GM21390 (cell line): ENCODE data around the gene OR8S1.
"Not testable (repeated sequence)": the region's sequence is repeated elsewhere in the genome, so short reads cannot be mapped to it uniquely, and the experiment has no call there.

ENCODE experiments used
- ATAC-seq: cut with Tn5 transposase; IDR thresholded peaks from one replicate; pipeline ENCODE4 v1.9.1; 2021; ENCODE audit not compliant: unreplicated experiment

OR8S1 gene

GRCh38 chr12:48525332-48525731 lies at the start of gene OR8S1:
OR8S1 (plus strand) TSS chr12:48525632; CDS start chr12:48525632, 0 bp downstream.
- no peak for ATAC-seq

- no peak for ATAC-seq
These were observed 43.2 kb upstream of the OR8S1 start, which contains the start of gene C12orf54 for GRCh38 chr12:48482198-48482597. C12orf54 (plus strand) TSS chr12:48482498; CDS start chr12:48483297, 799 bp downstream.

- ATAC-seq = no peak
These were observed 42.5 kb upstream of the OR8S1 start for GRCh38 chr12:48482930-48483329.

GRCh38 chr12:48486261-48486660 lies 39.2 kb upstream of the OR8S1 start:
- no peak for ATAC-seq

GRCh38 chr12:48486679-48487078 lies 38.8 kb upstream of the OR8S1 start:
- ATAC-seq = no peak

GRCh38 chr12:48489012-48489411 lies 36.4 kb upstream of the OR8S1 start:
- peak; percentile 98 for ATAC-seq

GRCh38 chr12:48489456-48489855 lies 36.0 kb upstream of the OR8S1 start:
- not testable (repeated sequence) for ATAC-seq

- not testable (repeated sequence) for ATAC-seq
These were observed 25.2 kb upstream of the OR8S1 start for GRCh38 chr12:48500281-48500680.

- ATAC-seq = not testable (repeated sequence)
These were observed 18.6 kb upstream of the OR8S1 start for GRCh38 chr12:48506836-48507235.

- ATAC-seq = no peak
These were observed 16.4 kb upstream of the OR8S1 start for GRCh38 chr12:48508987-48509386.

GRCh38 chr12:48510111-48510510 lies 15.3 kb upstream of the OR8S1 start:
- ATAC-seq = no peak

- peak; percentile 86 for ATAC-seq
These were observed 12.6 kb upstream of the OR8S1 start for GRCh38 chr12:48512855-48513254.

- no peak for ATAC-seq
These were observed 10.7 kb upstream of the OR8S1 start for GRCh38 chr12:48514728-48515127.

- ATAC-seq = not testable (repeated sequence)
These were observed 5.1 kb upstream of the OR8S1 start for GRCh38 chr12:48520381-48520780.

GRCh38 chr12:48527891-48528670 lies 2.6 kb downstream of the OR8S1 start:
- ATAC-seq = no peak

- ATAC-seq = no peak
These were observed 7.2 kb downstream of the OR8S1 start for GRCh38 chr12:48532601-48533000.

GRCh38 chr12:48536602-48537001 lies 11.2 kb downstream of the OR8S1 start:
- ATAC-seq = no peak

GRCh38 chr12:48542300-48542928 lies 17.0 kb downstream of the OR8S1 start:
- no peak for ATAC-seq

GRCh38 chr12:48545833-48546469 lies 20.5 kb downstream of the OR8S1 start:
- no peak for ATAC-seq

- ATAC-seq = not testable (repeated sequence)
These were observed 21.6 kb downstream of the OR8S1 start for GRCh38 chr12:48547012-48547411.

- not testable (repeated sequence) for ATAC-seq
These were observed 26.2 kb downstream of the OR8S1 start for GRCh38 chr12:48551636-48552035.
